HG03575 (cell line): ENCODE data around the gene COPG2.
"Not testable (repeated sequence)": the region's sequence is repeated elsewhere in the genome, so short reads cannot be mapped to it uniquely, and the experiment has no call there.

Experiments
- ATAC-seq: cut with Tn5 transposase; IDR thresholded peaks from one replicate; pipeline ENCODE4 v1.9.1; 2021; ENCODE audit not compliant: unreplicated experiment, insufficient number of reproducible peaks, low FRiP score; ENCODE audit errors: extremely low read depth

The COPG2 gene

GRCh38 chr7:130585932-130586331 lies 82.6 kb downstream of the COPG2 start:
- not testable (repeated sequence) for ATAC-seq

GRCh38 chr7:130575110-130575509 lies 93.4 kb downstream of the COPG2 start:
- not testable (repeated sequence) for ATAC-seq

GRCh38 chr7:130570144-130570543 lies 98.4 kb downstream of the COPG2 start:
- ATAC-seq: not testable (repeated sequence)

- no peak for ATAC-seq
Observed at GRCh38 chr7:130566898-130567280, 101.7 kb downstream of the COPG2 start.

GRCh38 chr7:130566168-130566897 lies 102.2 kb downstream of the COPG2 start:
- ATAC-seq: no peak

- no peak for ATAC-seq
Observed at GRCh38 chr7:130560972-130561371, 107.6 kb downstream of the COPG2 start.

- ATAC-seq: no peak
Observed at GRCh38 chr7:130559184-130559583, 109.4 kb downstream of the COPG2 start.

- ATAC-seq: no peak
Observed at GRCh38 chr7:130554481-130554880, 114.1 kb downstream of the COPG2 start.

- no peak for ATAC-seq
Observed at GRCh38 chr7:130553398-130554029, 115.0 kb downstream of the COPG2 start.

GRCh38 chr7:130544356-130544755 lies 124.2 kb downstream of the COPG2 start:
- ATAC-seq: no peak

GRCh38 chr7:130543487-130544010 lies 125.0 kb downstream of the COPG2 start:
- no peak for ATAC-seq

- ATAC-seq: not testable (repeated sequence)
Observed at GRCh38 chr7:130542297-130542696, 126.3 kb downstream of the COPG2 start.

- ATAC-seq: not testable (repeated sequence)
Observed at GRCh38 chr7:130541287-130541686, 127.3 kb downstream of the COPG2 start.

- not testable (repeated sequence) for ATAC-seq
Observed at GRCh38 chr7:130537894-130538293, 130.7 kb downstream of the COPG2 start.

- no peak for ATAC-seq
Observed at GRCh38 chr7:130529417-130529816, 139.1 kb downstream of the COPG2 start.

- not testable (repeated sequence) for ATAC-seq
Observed at GRCh38 chr7:130527752-130528355, 140.7 kb downstream of the COPG2 start.

- no peak for ATAC-seq
Observed at GRCh38 chr7:130524628-130525027, 143.9 kb downstream of the COPG2 start.

- ATAC-seq: not testable (repeated sequence)
Observed at GRCh38 chr7:130523519-130524125, 144.9 kb downstream of the COPG2 start.

GRCh38 chr7:130521258-130521951 lies 147.1 kb downstream of the COPG2 start:
- no peak for ATAC-seq
